Suprapubic skin (tissue), 3 donors: ENCODE data around the gene LAMTOR5.

Source experiments
- POLR2AphosphoS5 ChIP-seq, 3 donors: sonication (generic); formaldehyde crosslinking; IDR thresholded peaks; one replicate each; pipeline ENCODE4 v1.6.1; 2017; ENCODE audit warnings: antibody characterized with exemption in 3 of 3
- TF ChIP-seq, protein P1 (sequence below), 2 donors: fragments of 200-600 bp in 1 of 2; fragments of 450-650 bp in 1 of 2; sonication (generic) in 1 of 2; IDR thresholded peaks; one replicate each; pipeline ENCODE4 v1.5.1; 2016 to 2019; ENCODE audit warnings: antibody characterized with exemption in 2 of 2, mild to moderate bottlenecking in 1 of 2, moderate library complexity in 1 of 2

DNA sequence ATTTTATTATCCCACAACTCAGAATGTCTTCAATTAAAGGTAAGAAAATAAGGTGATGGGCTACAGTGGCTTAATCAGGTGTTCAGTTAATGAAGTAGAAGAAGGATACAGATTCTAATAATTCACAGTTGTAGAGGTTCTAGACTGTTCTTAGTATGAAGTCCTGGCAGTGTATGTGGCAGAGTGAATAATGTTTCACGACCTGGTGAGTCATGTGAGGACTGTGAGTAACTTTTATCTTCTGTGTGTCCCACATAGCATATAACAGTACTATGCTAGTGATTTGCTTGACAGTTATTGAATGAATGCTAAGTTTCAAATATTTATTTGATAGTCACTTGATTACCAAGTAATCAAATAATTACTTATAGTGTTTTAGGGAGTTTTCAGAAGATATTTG, 36.7 kb downstream of the LAMTOR5 start:
- TF ChIP-seq POLR2AphosphoS5 (IDR thresholded peaks at IDR 0.05) = no peak
- TF ChIP-seq, protein P1, sequence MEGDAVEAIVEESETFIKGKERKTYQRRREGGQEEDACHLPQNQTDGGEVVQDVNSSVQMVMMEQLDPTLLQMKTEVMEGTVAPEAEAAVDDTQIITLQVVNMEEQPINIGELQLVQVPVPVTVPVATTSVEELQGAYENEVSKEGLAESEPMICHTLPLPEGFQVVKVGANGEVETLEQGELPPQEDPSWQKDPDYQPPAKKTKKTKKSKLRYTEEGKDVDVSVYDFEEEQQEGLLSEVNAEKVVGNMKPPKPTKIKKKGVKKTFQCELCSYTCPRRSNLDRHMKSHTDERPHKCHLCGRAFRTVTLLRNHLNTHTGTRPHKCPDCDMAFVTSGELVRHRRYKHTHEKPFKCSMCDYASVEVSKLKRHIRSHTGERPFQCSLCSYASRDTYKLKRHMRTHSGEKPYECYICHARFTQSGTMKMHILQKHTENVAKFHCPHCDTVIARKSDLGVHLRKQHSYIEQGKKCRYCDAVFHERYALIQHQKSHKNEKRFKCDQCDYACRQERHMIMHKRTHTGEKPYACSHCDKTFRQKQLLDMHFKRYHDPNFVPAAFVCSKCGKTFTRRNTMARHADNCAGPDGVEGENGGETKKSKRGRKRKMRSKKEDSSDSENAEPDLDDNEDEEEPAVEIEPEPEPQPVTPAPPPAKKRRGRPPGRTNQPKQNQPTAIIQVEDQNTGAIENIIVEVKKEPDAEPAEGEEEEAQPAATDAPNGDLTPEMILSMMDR (IDR thresholded peaks at IDR 0.05) = no peak
